Activated naive CD4-positive, alpha-beta T cell treated with anti-CD3 and anti-CD28 coated beads, Interleukin-2, amount 50 U/mL, for 72 hours (primary cell): ENCODE data around the gene TRIM9. TPM values are rescaled to one million over a fixed set of nuclear protein-coding genes. Genes with fewer than 3 reads are reported as not detected.

Experiments
- ATAC-seq, 2 donors: fragments of 150-1000 bp; cut with Tn5 transposase; 2 replicates each; pipeline ENCODE4 v1.10.0; 2021; ENCODE audit warnings: mild to moderate bottlenecking in 2 of 2, moderate library complexity in 2 of 2
- DNase-seq, 2 donors: peaks; one replicate each; pipeline ENCODE4 v3.0.0; 2021 to 2022; ENCODE audit warnings: low spot score in 2 of 2
- H3K27ac Mint-ChIP-seq, 2 donors: one replicate each; pipeline ENCODE4 v1.8.0; 2022; ENCODE audit warnings: mild to moderate bottlenecking in 2 of 2, mixed read lengths in 2 of 2
- H3K36me3 Mint-ChIP-seq, 2 donors: one replicate each; pipeline ENCODE4 v1.8.0; 2022; ENCODE audit warnings: mixed read lengths in 2 of 2
- H3K9me3 Mint-ChIP-seq, 2 donors: one replicate each; pipeline ENCODE4 v1.8.0; 2022; ENCODE audit warnings: mixed read lengths in 2 of 2
- total RNA-seq, 2 donors: library from RNA; stranded (reverse); gene quantifications; one replicate each; pipeline ENCODE4 v1.2.3, GENCODE V29; 2022

The TRIM9 gene
- total RNA-seq, 2 donors from 2014 or later, result 0.93 to 3.1 TPM

GRCh38 chr14:51028851-51029754, 65.8 kb downstream of the TRIM9 start:
- H3K36me3 Mint-ChIP-seq, result no peaks in the 10 kb centered on the region
- DNase-seq (no peak), ATAC-seq (no peak)
- no peaks in the 10 kb centered on the region for H3K9me3 Mint-ChIP-seq
- H3K27ac Mint-ChIP-seq, result no peak overlapping the region

DNA sequence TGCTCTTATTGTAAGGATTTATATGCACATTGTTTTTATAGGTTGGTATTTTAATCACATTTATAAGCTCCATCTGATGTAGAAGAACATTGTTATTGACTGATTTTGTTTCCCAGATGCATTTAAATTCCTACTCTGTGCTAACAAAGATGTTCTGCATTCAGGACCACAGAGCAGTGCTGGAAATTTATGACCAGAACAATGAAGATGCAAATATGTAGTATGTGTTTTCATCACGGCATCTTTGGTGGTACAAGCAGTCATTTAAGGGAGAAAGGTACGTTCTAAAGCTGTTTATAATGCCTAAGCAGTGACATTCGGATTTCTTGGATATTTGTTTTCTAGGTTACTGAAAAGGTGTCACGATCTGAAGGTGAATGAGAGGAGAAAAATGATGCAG, 66.5 kb downstream of the TRIM9 start:
- Mint-ChIP-seq H3K9me3 (no peaks in the 10 kb centered on the region), H3K36me3 (no peaks in the 10 kb centered on the region), H3K27ac (no peak overlapping the region)
- ATAC-seq, result no peak
- no peak for DNase-seq

DNA sequence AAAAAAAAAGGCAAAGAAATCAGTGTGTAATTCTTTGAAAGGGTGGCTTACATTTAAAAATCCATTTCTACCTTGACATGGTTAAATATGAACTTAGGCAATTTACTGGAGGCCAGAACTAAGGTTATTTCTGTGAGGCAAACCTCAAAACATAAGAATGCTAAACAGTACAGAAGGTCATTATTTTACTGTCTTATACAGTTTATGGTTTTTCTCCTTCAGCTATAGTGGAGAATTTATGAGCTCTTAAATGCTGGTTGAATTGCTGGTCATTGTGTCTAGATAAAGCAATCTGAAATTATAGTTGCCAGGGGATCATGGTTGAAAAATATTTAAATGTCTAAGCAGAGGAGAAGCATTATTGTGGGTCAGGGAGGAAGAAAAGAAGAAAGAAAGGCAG, 70.5 kb downstream of the TRIM9 start:
- Mint-ChIP-seq H3K36me3 (no peaks in the 10 kb centered on the region), H3K27ac (no peak overlapping the region), H3K9me3 (no peaks in the 10 kb centered on the region)
- DNase-seq (no peak), ATAC-seq (no peak)

DNA sequence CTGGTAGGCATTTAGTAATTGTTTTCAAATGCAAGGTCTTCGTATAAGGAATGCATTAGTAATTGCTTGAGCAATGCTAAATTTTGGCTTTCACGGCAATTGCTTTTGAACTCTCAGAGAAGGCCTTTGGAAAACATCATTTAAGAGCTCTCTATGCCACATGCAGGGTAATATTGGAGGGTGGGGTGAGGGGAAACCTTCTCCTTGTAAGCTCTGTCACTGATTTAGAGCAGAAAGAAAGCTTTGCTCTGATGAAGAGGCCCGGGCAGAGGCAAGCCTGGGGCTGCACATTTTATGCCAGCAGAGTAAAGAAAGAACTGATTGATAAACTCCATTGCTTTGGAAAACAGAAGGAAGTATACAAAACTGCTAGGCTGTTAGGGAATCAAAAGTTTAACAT, 70.9 kb downstream of the TRIM9 start:
- Mint-ChIP-seq H3K9me3 (no peaks in the 10 kb centered on the region), H3K27ac (no peak overlapping the region), H3K36me3 (no peaks in the 10 kb centered on the region)
- DNase-seq, result no peak
- no peak for ATAC-seq

- no peaks in the 10 kb centered on the region for H3K36me3 Mint-ChIP-seq
- ATAC-seq, result no peak
Measured at GRCh38 chr14:51022769-51023168, 72.1 kb downstream of the TRIM9 start.

DNA sequence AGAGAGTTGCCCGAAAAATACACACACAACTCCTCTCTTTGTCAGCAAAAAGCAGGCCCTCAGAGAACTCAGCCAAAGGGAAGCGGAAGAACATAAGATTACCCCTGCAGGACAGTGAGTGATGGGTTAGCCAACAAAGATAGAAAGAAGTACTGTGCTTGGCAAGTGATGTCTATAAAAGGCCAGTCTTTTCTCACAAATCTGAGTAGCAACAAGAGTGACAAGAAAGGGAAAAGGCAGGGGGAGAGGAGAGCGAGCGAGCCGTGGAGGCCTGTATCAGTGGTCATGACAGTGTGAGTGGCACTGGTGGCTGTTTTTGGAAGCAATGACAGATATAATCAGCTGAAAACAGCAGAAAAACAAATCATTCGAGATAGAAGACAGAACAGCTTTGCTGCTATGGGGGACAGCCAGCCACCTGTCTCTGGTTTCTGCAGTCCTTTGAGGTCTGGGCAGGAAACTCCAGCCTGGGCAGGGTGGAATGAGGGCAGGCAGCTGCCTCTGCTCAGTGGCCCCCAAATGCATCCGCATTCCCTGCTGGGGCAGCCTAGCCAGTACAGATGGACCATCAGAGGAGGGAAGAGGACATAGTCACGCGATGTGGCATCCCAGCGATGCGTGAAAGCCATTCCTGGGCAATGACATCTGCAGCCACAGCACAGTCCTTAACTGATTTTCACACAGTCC, 74.7 kb downstream of the TRIM9 start:
- ATAC-seq (no peak), DNase-seq (no peak)
- no peak overlapping the region for H3K27ac Mint-ChIP-seq
- H3K9me3 Mint-ChIP-seq, result no peaks in the 10 kb centered on the region
- no peaks in the 10 kb centered on the region for H3K36me3 Mint-ChIP-seq

More at GRCh38 chr14:51022769-51023168, 72.1 kb downstream of the TRIM9 start:
- H3K27ac Mint-ChIP-seq, result no peak overlapping the region
- DNase-seq, result no peak
- no peaks in the 10 kb centered on the region for H3K9me3 Mint-ChIP-seq

DNA sequence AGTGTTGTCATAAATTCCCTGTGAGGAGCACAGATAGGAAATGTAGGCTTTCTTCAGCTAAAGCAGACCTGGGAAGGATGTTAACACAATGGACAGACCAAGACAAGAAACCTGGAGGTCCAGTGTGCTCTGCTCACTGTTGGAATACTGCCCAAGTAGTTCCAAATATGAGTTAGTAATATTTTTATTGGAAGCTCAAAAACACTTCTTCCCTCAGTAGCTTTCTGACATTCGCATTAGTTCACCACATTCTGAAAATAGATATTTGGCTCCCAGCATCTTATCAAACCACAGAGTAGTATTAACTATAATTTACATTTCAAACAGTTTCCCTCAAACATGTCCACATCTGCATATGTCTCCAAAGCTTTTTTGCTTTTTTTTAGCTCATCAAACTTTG, 75.8 kb downstream of the TRIM9 start:
- Mint-ChIP-seq H3K9me3 (no peaks in the 10 kb centered on the region), H3K36me3 (no peaks in the 10 kb centered on the region), H3K27ac (no peak overlapping the region)
- ATAC-seq, result no peak
- no peak for DNase-seq

- H3K9me3 Mint-ChIP-seq, result no peaks in the 10 kb centered on the region
- ATAC-seq (no peak), DNase-seq (no peak)
- no peaks in the 10 kb centered on the region for H3K36me3 Mint-ChIP-seq
- no peak overlapping the region for H3K27ac Mint-ChIP-seq
Measured at GRCh38 chr14:51018521-51018920, 76.4 kb downstream of the TRIM9 start.

- no peak for ATAC-seq
Measured at GRCh38 chr14:51014625-51015024, 80.3 kb downstream of the TRIM9 start.

DNA sequence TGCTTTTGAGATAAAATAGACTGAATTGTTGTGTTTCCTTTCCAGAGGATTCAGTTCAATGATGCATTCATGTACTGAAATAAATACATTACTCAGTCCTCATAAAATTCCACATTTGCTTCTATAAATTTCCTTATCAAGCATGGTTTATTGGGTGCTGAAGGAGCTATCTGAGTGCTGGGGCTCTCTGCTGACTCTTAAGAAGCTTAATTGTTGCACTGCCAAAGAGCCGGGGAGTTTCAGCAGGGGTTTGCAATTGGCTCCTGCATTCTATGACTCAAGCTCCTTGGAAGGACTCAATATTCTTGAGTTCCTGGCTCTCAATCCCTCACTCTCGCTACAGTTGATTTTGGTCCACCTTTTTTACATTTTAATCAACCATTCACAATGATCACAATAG, 80.8 kb downstream of the TRIM9 start:
- DNase-seq (no peak), ATAC-seq (no peak)

More at GRCh38 chr14:51014625-51015024, 80.3 kb downstream of the TRIM9 start:
- Mint-ChIP-seq H3K36me3 (no peaks in the 10 kb centered on the region), H3K27ac (no peak overlapping the region), H3K9me3 (no peaks in the 10 kb centered on the region)
- DNase-seq, result no peak

GRCh38 chr14:51012055-51012454, 82.8 kb downstream of the TRIM9 start:
- H3K36me3 Mint-ChIP-seq, result no peaks in the 10 kb centered on the region
- DNase-seq (no peak), ATAC-seq (no peak)
- H3K27ac Mint-ChIP-seq, result no peak overlapping the region
- no peaks in the 10 kb centered on the region for H3K9me3 Mint-ChIP-seq

More for the DNA sequence above, 80.8 kb downstream of the TRIM9 start:
- no peaks in the 10 kb centered on the region for H3K36me3 Mint-ChIP-seq
- H3K9me3 Mint-ChIP-seq, result no peaks in the 10 kb centered on the region
- no peak overlapping the region for H3K27ac Mint-ChIP-seq

GRCh38 chr14:51008446-51008845, 86.5 kb downstream of the TRIM9 start:
- no peaks in the 10 kb centered on the region for H3K9me3 Mint-ChIP-seq
- no peak overlapping the region for H3K27ac Mint-ChIP-seq
- ATAC-seq, result no peak
- H3K36me3 Mint-ChIP-seq, result no peaks in the 10 kb centered on the region
- DNase-seq, result no peak

- ATAC-seq (peak in 1 of 2 donors; percentile 46), DNase-seq (no peak)
- H3K36me3 Mint-ChIP-seq, result no peaks in the 10 kb centered on the region
- H3K9me3 Mint-ChIP-seq, result no peaks in the 10 kb centered on the region
- H3K27ac Mint-ChIP-seq, result no peak overlapping the region
Measured at GRCh38 chr14:51006781-51007211, 88.1 kb downstream of the TRIM9 start.

DNA sequence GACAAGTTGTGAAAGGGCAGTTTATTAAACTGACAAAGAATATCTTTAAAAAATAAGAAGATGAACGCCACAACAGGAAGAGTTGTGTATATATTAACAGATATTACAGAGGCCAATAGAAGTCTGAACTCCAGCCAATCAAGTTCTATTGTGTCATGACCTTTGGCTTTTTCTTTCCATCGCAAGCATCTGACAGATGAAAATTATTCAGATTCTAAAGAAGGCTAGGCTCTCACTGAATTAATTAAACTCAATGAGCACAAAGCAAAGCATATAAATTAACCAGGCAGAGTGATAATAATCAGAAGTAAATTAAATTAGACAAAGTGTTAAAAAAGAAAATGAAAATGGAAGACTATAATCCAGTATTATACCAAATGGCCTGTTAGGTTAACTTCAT, 88.6 kb downstream of the TRIM9 start:
- Mint-ChIP-seq H3K27ac (no peak overlapping the region), H3K9me3 (no peaks in the 10 kb centered on the region), H3K36me3 (no peaks in the 10 kb centered on the region)
- DNase-seq, result no peak
- no peak for ATAC-seq

- H3K36me3 Mint-ChIP-seq, result no peaks in the 10 kb centered on the region
- ATAC-seq, result no peak
- DNase-seq, result no peak
- H3K27ac Mint-ChIP-seq, result no peak overlapping the region
- no peaks in the 10 kb centered on the region for H3K9me3 Mint-ChIP-seq
Measured at GRCh38 chr14:51004801-51005526, 89.9 kb downstream of the TRIM9 start.

DNA sequence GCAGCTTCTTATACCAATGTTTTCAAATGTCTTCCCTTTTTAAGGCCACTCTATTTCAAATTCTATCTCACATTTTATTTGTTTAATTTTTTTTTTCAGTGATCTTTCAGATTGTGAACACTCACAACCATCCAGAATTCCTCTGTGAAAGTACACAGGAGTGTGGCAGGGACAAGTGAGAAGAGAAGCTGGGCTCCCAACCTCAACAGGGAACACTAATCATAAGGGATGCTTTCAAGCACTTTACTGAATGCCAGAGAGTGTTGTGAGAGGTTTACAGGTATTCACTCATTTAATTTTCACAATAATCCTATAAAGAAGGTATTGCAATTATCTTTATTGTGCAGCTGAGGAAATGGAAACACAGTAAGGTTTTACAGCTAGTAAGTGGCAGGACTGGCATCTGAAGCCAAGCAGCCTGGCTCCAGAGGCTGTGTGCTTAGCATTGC, 90.5 kb downstream of the TRIM9 start:
- Mint-ChIP-seq H3K27ac (no peak overlapping the region), H3K36me3 (no peaks in the 10 kb centered on the region), H3K9me3 (no peaks in the 10 kb centered on the region)
- DNase-seq (no peak), ATAC-seq (no peak)

- no peak for DNase-seq
- Mint-ChIP-seq H3K27ac (no peak overlapping the region), H3K36me3 (no peaks in the 10 kb centered on the region), H3K9me3 (no peaks in the 10 kb centered on the region)
- no peak for ATAC-seq
Measured at GRCh38 chr14:51002406-51002999, 92.4 kb downstream of the TRIM9 start.
